G401.6 (cell line): ENCODE data around the gene NABP1.
"Not testable (repeated sequence)": the region's sequence is repeated elsewhere in the genome, so short reads cannot be mapped to it uniquely, and the experiment has no call there.

ENCODE experiments used
- FAIRE-seq: peaks from 2 replicates; lab custom pipeline; 2012; peaks lifted over from hg19 to GRCh38; lab: Jason Lieb, UNC

The NABP1 gene, protein sequence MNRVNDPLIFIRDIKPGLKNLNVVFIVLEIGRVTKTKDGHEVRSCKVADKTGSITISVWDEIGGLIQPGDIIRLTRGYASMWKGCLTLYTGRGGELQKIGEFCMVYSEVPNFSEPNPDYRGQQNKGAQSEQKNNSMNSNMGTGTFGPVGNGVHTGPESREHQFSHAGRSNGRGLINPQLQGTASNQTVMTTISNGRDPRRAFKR

GRCh38 chr2:191677646-191678436 lies at the start of gene NABP1:
Gene NABP1 (plus strand): TSS chr2:191678136. CDS start chr2:191678615, 479 bp downstream.
- peak; percentile 95 for FAIRE-seq

DNA sequence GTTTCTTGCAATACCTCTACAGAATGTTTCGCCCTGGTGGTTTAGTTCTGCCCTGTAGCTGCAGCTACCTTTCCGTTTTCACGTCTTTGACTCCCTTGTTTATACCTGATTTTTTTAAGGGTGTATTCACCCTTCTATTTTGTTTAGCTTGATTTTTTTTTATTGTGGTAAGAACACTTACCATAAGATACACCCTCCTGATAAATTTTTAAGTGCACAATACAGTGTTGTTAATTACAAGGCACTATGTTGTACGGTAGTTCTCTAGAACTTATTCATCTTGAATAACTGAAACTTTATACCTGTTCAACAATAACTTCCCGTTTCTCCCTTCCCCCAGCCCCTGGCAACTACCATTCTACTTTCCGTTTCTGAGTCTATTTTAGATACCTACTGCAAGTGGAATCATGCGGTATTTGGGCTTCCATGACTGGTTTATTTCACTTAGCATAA lies 48.9 kb upstream of the NABP1 start:
- no peak for FAIRE-seq

GRCh38 chr2:191629976-191630712 lies 47.8 kb upstream of the NABP1 start:
- FAIRE-seq, result no peak

DNA sequence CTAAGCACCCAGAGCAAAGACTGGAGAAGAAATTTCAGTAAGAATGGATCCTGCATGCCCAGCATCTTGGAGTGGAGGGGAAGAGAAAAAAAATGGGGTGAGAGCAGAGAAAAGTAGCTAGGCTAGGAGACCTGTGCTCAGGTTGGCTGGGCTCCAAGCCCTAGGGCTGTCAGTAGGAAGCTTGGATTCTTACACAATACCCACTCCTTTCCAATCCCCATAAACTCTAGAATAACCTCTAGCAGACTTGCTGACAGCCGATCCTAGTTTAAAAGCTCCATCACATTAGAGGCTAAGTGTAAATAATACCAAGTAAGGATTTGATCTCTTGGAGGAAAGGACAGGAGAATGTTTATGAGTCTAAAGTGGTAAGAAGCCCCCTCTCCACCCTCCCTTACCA lies 46.2 kb upstream of the NABP1 start:
- FAIRE-seq, result peak; percentile 95

DNA sequence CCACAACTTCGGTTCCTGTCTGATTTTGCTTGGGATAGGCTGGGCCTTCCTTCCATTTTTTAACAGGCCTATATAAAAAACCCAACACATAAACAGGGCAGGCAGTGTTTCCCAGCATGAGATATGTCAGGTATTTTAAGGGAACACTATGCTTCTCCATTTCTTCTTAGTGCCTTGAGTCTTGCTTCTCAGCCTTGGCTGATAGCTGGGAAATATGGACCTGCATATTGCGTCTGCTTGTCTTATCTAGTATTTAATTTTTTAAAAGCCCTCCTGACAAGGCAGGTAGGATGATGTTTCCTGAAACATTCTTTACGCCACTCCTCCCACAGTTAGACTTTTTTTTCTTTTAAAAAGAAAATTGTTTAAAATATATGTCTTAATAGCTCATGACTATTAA lies 45.5 kb upstream of the NABP1 start:
- no peak for FAIRE-seq

- peak; percentile 84 for FAIRE-seq
Measured at GRCh38 chr2:191634791-191635190, 43.1 kb upstream of the NABP1 start.

DNA sequence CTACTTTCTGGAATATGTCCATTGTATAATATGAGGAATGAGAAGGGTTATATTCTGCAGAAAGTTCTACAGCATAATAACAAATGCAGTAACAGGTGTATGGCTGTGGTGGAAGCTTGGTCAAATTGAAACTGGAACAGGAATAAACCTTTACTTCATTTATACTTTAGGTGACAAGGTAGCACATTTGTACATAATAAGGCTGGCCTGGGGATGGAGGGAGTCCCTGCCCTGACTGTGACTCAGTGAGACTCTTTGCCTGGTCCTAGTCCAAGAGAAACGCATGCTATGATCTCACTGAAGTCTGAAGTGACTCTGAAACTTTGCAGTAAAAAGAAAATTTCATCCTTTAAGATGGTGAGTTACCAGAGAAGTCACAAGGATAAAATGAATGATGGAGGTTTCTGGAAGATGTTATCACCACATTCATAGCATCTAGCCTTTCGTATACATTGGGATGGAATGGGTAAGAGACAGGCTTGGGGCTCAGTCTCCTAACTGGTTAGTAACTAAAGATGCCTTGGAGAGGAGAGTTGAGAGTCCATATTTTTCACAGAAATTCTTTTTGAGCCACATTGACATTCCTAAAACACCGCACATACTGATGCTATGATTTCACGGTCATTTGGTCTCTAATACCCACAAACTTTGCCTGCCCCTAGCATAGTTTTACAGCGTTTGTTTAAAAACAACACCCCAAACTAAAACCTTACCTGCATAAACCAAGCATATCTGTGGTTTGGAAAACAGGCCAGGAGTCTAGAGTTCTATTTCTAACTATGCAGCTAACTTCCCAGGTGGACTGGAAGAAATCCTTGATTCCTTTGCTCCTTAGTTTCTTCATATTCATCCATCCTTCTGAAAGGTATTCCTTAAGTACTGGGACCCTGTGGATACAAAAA lies 42.4 kb upstream of the NABP1 start:
- peak; percentile 99 for FAIRE-seq

DNA sequence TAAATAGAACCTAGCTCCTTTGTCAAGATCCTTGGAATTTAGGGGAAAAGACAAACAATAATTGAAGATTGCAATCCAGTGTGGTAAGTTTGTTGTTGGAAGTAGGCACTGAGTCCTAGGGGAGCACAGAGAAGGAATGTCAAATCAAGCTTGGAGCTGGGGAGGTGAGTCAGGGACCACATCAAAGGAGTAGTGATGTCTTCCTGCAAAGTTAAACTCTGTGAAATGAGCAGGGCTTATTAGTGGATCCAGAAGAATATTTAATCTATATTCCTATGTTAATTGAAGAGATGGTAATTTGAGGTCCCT lies 41.7 kb upstream of the NABP1 start:
- no peak for FAIRE-seq

DNA sequence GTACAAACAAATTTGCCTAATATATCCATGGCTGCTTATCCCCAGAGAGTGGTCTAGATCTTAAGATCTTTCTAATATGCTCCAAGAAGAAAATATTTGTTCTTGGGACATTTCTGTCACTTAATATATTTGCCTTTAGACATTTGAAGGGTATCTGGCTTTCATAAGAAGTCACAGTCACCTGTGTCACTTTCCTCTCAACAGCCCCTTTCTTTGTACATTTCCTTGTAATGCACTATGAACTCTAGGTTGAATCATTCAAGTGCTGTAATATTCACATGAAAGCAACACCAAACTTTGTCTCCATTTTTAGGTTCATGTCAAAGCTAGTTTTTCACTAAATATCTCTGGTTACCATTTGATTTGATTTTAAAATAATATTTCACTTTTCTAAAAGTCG lies 41.4 kb upstream of the NABP1 start:
- FAIRE-seq, result no peak

DNA sequence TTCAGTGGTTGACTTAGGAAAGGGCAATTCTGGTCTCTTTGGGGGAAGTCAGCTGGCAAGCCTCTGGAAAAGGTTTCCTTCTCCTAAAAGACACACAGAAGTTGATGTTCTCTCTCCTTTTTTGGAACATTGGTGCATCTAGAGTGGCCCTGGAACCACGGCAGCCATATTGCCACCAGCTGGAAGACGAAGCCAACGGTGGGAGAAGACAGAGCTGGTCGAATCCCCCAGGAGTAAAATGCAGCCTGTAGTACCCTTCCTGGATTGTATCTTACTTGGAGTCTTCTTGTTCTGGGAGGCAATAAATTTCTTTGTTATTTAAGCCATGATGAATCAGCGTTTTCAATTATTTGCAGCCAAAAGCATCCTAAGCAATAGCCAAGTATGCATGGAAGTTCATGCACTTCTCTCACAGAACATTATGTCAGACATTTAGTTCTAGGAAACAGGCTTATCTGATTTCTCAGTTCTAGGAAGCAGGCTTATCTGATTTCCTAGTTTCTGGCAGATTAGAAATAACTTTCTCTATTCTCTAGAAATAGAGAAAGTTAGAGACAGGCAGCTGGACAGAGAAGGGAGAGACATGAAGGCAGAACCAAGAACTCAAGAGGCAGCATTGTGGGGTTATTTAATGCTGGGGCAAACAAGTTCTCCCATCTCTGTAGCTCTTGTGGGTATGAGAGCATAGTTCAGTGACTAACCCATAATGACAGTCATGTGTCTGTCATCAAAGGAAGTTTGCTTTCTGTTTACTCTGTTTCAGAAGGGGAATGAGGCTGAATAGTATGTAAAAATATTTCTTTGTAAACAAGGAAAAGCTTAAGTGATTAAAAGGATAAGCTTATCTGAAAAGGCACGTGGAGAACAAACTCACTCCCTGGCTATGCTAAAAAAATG lies 40.5 kb upstream of the NABP1 start:
- FAIRE-seq, result peak; percentile 96

GRCh38 chr2:191638079-191638801 lies 39.7 kb upstream of the NABP1 start:
- no peak for FAIRE-seq

- no peak for FAIRE-seq
Measured at GRCh38 chr2:191638802-191639172, 39.1 kb upstream of the NABP1 start.

DNA sequence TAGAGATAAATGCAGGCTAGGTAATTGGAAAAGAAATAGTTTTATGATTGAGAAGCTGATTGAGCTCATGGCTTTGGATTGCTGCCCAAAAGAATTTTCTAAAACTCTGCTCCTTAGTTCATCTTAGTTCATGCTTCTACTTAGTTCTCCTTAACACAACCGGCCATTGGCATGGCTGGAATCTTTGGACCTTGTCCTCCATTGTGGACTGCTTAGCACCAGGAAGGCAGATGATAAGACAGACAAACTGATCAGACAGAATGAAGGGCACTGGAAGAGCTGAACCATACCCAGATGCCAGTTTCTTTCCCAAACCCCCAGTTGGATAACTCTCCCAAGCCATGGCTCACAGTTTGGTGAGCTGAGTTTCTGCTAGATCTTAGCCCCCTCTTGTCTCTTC lies 36.3 kb upstream of the NABP1 start:
- FAIRE-seq, result no peak

GRCh38 chr2:191642541-191642940 lies 35.4 kb upstream of the NABP1 start:
- FAIRE-seq, result peak; percentile 92

- no peak for FAIRE-seq
Measured at GRCh38 chr2:191643429-191643828, 34.5 kb upstream of the NABP1 start.

DNA sequence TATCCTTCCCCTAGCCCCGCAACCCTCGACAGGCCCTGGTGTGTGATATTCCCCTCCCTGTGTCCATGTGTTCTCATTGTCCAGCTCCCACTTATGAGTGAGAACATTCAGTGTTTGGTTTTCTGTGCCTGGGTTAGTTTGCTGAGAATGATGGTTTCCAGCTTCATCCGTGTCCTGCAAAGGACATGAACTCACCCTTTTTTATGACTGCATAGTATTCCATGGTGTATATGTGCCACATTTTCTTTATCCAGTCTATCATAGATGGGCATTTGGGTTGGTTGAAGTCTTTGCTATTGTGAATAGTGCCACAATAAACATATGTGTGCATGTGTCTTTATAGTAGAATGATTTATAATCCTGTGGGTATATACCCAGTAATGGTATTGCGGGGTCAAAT lies 33.3 kb upstream of the NABP1 start:
- not testable (repeated sequence) for FAIRE-seq

DNA sequence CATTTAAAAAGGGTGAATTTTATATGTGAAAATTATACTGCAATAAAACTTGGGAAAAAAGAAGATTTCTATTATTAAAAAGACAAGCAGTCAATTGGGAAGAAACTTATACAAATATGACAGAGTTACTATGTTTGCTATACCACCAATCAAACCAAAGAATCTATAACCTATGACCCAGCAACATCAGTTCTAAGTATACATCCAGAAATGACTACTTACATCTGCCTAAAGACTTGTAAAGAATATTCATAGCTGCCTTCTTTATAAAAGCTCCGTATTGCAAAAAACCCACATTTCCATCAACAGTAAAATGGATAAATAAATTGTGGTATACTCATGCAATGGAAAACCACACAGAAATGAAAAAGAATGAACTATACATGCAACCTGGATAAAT lies 32.9 kb upstream of the NABP1 start:
- FAIRE-seq, result no peak

DNA sequence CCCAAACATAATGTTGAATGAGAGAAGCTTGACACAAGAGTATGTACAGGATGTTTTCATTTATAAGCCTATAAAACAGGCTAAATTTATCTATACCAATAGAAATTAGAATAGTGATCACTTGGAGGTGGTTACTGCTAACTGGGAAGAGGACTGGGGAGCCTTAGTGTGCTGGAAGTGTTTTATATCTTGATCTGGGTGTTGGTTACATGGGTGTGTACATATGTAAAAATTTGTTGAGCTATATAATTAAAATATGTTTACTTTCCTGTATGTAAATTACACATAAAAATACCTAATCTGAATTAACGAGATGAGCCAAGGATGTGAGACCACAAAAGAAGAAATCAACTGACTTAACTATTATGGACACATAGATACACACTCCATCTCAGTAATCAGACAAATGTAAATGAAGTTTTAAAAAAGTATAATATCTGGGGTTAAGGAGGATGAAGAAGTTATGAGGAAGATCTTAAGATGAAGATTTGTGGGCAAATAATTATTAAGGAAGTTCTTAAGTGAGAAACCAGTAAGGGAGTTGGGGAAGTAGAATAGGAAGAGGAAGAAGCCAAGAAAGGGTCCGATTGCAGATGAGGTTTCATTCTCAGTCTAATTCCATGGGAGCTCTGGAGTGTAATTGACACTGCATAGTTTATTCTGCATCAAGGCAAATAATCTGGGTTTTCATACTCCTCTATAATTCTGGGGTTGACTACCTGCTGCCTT lies 32.3 kb upstream of the NABP1 start:
- FAIRE-seq, result no peak

GRCh38 chr2:191646163-191646902 lies 31.6 kb upstream of the NABP1 start:
- no peak for FAIRE-seq
